ENCODE results near the gene DCLK1.

DNA sequence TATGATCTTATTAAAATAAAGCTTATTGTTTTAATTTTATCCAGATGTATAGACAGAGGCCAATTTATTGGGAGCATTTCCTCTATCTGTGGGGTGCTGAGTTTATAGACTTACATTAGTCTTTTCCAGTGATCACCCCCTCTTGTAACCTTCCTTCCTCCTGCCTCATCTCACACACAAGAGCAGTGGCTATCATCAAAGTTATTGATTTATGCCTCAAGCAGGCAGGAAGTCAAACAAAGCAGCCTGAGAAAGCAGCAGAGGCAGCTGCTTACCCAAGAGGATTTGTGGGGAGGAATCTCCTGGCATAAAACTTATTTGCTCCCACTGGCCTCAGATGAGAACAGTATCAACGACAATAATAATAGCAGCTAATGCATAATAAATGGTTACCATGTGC, 26.3 kb upstream of the DCLK1 start:
- TF ChIP-seq EZH2 (IDR thresholded peaks at IDR 0.05; ENCODE audit: insufficient read depth, poor library complexity, severe bottlenecking) (no peak), EZH2phosphoT487 (IDR thresholded peaks at IDR 0.05; ENCODE audit: insufficient read depth, low read depth) (no peak)
